ENCODE measurements around the gene FBXO11.

FBXO11 gene

GRCh38 chr2:47747878-47748277 lies 158.4 kb downstream of the FBXO11 start:
- intact Hi-C loops (cut with DNase I): no loop called here
- no peak for DNase-seq

GRCh38 chr2:47744074-47744473 lies 162.2 kb downstream of the FBXO11 start:
- intact Hi-C loops (cut with DNase I): no loop called here
- DNase-seq: no peak

GRCh38 chr2:47741637-47742036 lies 164.7 kb downstream of the FBXO11 start:
- intact Hi-C loops (cut with DNase I): no loop called here

GRCh38 chr2:47741101-47741500 lies 165.2 kb downstream of the FBXO11 start:
- DNase-seq: no peak
- intact Hi-C loops (cut with DNase I): no loop called here

More at GRCh38 chr2:47741637-47742036, 164.7 kb downstream of the FBXO11 start:
- no peak for DNase-seq

All from posterior cingulate gyrus (tissue), 11 donors.